Activated T-cell treated with anti-CD3 and anti-CD28 coated beads, Interleukin-2, amount 50 U/mL, for 48 hours (primary cell): ENCODE data around the gene C21orf91.

ENCODE experiments used
- DNase-seq, 2 experiments: peaks; one replicate each; pipeline ENCODE4 v3.0.0-alpha.2; 2020

Gene C21orf91

DNA sequence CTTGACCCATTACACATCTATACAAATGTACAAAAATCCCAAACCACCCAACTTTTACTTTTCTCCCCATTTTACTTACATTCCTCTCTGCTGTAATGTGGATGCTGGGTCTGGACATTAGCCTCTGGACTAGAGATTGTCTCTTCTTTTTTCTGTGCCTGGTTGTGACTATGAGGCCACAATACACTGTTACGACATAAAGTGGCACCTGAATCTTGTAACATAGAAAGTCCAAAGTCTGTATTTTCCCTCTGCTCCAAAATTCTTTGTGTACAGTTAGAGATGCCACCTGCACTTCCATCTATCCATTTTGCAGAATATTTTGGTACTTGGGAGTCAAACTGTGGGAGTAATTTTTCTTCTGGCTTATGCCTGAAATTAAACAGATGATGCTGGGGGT, 22.7 kb downstream of the C21orf91 start:
- DNase-seq = no peak

DNA sequence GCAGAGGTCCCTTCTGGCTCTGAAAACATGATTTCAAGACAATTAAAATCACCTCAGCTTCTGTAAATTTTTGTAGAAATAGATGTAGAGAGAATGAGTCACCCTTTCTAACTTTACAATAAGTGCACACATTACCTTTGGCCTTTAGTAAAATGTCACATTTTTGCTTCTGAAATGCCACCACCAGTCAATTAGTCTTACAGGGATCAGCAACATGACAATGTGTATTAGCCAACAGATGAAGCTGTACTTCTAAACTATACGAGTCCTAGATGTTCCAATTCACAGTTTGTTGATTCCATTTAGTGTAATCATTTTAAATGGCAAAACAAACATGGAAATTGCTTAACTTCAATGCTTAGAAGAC, 23.1 kb downstream of the C21orf91 start:
- no peak for DNase-seq

DNA sequence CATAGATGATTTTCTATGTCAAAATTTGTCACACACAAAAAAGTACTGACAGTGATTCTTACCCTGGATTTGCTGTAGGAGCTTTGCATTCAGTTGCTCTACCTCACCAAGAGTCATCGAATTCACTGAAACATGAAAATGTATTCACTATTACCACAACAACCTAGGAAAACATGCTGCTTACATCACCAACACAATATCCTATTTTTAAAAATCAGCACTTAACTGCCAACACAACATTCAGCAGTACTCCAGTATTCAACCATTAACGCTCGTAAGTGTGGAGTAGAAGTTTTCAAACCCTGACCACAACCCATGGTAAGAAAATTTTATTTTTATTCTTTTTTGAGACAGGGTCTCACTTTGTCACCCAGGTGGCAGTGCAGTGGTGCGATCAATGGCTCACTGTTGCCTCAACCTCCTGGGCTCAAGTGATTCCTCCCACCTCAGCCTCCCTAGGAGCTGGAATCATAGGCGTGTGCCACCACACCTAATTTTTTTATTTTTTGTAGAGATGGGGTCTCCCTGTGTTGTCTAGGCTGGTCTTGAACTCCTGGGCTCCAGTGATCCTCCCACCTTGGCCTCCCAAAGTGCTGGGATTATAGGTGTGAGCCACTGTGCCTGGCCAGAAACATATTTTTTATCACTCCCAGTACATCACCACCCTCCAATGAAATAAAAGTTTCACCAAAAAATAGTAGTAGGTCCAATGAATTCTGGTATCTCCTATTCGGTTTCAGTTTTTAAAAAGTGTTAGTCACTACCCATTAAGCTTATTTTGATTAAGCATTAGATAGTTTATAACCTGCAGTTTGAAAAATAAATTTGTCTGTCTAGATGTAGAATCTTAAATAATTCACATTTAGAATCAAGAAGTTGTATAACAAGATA, 23.8 kb downstream of the C21orf91 start:
- DNase-seq = no peak

DNA sequence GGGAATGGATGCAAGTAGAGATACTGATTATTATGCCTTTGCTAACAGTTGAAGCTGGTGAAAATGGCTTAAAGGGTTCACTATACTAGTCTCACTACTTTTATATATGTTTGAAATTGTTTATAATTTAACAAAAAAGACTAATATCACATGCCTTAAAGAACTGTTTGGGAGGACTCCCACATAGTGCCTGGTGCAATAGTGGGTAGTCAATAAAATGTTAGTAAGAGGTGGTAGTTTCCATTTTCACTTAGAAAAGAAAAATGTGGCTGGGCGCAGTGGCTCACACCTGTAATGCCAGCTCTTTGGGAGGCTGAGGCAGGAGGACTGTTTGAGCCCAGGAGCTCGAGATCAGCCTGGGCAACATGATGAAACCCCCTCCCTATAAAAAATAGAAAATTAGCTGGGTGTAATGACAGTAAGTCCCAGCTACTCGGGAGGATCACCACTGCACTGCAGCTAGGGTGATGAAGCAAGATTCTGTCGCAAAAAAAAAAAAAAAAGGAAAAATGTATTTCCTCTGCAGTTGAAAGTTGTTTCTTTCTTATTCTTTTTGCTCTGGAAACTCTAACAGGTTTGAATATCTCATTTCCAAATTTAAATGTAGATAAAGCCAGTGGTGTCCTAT, 24.5 kb downstream of the C21orf91 start:
- DNase-seq = no peak

DNA sequence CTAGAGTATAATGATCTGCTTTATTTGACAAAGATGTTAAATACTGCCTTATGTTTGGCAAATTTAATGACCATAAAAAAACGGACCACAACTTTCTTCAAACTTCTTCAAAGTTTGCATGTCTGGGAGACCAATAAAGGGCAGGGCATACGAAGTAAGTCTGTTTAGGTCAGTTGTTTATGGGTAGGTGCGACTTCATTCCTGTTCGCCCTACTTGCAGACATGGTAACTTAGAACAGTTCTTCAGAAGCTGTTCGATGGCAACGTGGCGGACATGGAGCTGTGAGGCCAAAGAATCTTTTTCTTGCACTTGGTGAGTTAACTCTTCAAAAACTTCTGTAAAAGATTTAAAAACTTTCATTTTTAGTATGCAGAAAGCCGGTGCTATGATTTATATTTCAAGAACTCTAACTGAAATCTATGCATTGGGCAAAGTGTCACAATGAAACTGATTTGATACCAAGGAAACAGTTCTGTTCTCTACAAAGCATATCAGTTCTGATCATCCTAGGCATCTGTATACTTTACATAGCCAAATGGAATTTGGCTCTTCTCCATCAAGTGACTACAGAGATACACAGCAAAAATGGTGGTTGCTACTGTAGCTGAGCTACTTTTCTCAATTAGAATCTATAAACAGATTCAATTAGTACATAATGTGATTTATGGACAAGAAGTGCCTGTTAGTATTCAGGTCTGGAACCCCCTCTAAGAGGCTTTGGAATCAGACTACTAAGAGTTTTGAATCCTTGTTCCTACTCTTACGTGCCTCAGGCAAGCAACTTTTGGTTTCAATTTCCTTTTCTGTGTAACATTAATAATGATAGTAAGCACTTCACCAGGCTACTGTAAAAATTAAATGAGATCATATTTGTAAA, 25.7 kb downstream of the C21orf91 start:
- no peak for DNase-seq

DNA sequence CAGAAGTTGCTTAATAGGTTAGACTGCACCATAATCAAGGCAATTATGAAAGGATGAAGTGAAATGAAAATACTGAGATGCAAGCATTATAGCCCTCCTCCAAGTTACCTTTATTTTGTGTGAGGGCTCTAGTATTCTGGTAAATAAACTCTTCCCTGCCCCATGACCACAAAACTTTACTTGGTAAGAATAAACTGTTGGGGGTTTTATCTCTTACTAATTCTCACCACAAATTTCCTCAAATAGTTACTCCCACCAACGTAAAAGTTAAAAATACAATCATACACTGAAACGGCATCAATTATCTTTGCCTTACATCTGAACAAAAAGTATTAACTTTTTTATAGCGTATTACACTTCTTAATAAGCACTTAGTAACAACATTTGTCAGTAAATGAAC, 29.5 kb downstream of the C21orf91 start:
- no peak for DNase-seq

DNA sequence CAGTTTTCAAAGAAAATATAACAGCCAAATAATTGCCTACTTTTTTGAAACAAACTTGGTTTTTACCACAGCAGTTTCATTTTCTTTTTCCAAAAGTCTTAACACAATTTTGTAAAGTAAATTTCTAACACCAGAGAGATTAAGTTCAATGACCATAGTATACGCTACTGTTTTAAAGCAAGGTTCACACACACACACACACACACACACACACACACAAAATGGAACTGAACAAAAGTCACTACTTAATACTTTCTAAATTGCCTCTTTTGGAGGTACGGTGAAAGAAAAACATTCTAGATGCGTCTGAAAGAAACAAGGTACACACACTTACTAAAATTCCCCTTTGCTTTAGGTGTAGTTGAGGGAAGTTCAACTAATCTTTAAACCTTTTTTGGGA, 30.1 kb downstream of the C21orf91 start:
- DNase-seq = no peak

DNA sequence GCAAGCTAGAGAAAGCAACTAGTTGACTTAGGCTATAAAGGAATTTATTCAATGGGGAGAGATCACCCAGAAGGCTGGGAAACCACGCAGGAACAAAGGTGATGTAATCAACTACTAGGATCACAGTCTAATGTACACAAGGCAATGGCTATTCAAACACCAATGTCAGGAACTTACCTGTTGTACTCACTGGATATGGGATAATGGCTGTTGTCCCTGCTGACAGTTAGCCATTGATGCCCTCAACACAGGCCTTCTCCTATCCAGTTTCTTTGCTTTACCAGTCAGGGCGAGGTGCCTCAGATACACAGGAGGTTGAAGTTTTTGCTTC, 32.3 kb downstream of the C21orf91 start:
- DNase-seq = no peak

DNA sequence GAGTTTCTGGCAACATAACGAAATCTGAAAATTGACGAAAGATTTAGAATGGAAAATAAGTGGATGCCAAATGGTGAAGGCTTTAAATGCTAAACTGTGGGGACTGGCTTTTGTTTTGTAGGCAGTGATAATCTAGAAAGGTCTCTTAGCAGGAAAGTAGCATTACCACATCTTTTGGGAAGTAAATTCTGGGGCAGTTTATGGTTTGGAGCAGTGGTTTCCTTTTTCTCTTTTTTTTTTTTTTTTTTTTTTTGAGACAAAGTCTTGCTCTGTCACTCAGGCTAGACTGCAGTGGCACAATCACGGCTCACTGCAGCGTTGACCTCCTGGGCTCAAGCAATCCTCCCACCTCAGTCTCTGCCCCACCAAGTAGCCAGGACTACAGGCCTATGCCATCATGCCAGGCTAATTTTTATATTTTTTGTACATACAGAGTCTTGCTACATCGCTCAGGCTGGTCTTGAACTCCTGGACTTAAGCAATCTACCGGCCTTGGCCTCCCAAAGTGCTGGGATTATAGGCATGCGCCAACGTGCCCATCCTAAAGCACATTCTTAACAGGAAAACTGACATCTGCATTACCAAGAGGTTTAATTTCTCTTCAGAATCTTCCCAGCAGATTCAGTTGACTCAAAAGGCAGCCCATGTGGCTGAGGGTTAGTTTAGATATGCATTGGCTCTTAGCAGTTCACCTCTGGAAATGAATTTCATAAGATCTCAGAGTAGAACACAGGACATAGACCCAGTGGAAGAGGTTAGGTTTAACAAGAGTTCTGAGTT, 32.9 kb downstream of the C21orf91 start:
- DNase-seq = no peak

DNA sequence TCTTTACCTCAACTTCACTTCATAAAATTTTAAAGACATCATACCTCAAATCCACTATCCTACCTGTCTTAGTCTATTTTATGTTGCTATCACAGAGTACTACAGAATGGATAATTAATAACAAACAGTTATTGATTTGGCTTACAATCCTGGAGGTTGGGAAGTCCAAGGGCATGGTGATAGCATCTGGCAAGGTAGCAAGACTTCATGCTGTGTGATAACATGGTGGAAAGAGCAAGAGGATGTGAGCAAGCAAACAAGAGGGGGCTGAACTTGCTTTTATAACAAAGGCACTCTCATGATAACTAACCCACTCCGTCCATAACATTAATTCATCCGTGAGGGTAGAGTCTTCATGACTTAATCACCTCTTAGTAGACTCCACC, 33.8 kb downstream of the C21orf91 start:
- no peak for DNase-seq

DNA sequence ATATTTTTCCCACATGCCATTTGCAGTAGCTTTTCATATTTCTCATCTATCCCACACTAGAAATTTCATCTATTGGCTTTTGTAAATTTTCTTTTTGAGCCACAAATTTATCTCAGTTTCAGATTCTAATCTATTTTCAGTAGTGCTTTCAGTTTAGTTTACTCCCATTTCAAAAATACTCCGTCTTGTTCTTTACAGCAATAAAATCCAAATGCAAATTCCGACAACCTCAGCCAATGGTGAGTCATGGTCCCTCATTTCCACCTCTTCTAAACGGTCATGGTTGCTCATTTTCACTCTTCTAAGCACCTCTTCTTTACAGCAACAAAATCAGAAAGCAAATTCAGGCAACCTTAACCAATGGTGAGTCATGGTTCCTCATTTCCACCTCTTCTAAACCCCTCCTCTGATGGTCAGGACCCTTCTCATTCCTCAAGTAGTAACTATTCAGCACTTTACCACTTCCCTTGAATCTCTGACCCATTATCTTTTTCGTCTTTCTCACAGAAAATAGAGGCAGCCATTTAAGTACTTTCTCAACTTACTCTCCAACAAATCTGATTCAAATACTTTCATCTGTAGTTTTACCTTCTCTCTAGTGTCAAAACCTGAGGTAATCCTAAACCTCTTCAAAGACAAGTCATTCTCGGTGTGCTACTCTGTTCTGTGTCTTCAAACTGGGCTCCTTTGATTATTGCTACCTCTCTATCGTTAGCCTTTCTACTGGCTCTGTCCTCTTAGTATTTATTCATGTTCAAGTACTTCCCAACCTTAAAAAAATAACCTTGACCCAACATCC, 34.4 kb downstream of the C21orf91 start:
- DNase-seq = peak in 1 of 2 experiments; percentile 38

DNA sequence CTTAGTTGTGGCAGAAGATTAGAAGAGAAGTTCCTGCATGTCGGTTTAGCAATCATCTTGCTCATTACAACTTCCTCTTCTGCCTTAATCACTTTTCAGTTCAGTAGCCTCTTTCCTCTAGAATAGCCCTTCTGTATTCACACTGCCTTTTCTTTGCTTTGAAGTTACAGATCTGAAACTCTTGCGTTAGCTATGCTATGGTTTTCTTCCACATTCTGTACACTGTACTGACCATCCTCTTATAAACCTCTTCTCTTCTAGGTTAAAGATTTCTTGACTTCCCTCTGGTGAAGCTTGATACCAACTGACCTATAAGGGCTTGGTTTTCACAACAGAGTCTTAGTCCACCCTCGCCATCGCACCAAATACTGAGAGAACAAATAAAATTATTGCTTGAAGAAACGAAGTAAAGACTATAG, 35.0 kb downstream of the C21orf91 start:
- DNase-seq = no peak

DNA sequence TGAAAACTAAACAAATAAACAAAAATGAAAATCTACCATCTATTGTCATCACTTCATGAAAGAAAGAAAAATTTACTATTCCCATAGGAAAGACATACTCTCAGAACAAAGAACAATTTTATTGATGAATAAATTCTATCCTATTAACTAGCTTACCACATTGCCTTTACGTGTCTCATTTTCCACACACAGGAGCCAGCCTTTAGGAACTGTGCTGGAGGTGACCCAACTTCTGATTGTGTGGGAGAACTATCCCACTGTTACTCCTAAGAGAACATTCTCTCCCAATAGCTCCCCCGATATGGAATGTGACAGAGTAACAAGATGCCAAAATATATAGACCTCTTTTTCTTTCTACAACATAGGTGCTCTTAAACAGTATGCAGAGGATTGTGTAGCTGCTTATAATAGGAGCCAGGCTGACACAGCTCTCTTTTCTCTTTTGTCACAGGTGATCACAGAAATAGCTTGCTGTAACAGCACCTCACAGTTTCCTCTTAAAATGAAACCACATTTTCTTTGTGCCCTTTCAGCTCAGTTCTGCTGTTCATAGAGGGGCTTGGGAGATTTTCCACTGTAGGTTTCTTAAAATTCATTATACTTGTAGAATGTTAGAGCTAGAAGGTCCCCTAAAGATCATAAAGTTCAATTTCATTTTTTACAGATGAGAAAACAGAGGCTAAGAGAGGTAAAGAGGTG, 35.5 kb downstream of the C21orf91 start:
- no peak for DNase-seq

DNA sequence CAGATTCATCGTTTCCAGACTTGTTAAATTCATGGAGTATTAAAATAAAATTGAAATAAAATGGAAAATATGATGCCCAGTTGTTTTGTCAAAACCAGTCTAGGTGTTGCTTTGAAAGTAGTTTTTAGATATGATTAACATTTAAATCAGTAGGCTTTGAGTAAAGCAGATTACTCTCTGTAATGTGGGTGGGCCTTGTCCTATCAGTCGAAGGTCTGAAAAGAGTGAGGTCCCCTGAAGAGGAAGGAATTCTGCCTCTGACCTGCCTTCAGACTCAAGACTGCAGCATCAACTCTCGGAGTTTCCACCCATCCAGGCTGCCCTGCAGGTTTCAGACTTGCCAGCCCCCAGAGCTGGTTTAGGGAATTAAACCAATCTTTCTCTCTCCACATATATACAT, 36.2 kb downstream of the C21orf91 start:
- DNase-seq = no peak

DNA sequence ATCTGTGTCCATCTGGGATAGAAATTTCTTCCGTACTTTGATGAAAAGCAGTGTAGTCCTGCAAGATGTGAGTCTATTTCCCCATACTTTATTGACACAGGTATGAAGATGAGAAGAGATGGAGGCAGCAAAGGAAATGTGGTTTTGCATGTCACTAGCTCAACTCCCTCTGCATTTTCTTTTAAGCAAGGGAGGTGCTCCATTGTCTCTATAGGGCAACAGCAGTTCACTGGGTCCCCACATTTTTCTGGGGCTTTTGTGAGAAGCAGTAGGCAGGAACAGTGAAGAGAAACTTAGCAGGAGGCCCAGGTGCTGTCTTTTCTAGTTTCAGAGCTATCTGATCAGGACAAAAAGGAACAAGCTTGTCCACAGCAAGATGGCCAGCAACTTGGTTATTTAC, 37.1 kb downstream of the C21orf91 start:
- no peak for DNase-seq

DNA sequence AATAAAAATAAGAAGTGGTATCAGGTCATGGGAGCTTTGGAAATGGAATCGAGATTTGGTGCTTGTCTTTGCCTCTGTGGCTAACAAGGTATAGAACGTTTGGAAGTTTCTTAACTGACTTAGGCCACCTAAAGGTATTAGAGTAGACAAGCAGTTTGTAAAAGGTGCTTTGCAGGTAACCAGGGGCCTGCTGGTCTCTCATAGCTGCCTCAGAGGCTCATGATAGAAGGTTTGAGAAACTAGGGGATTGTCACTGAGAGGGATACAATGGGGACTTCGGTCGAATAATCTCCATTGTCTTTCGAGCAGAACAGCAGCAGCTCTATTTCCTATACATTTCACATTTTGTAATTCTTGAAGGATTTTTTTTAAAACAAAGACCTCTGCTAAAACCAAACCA, 37.6 kb downstream of the C21orf91 start:
- DNase-seq = no peak

DNA sequence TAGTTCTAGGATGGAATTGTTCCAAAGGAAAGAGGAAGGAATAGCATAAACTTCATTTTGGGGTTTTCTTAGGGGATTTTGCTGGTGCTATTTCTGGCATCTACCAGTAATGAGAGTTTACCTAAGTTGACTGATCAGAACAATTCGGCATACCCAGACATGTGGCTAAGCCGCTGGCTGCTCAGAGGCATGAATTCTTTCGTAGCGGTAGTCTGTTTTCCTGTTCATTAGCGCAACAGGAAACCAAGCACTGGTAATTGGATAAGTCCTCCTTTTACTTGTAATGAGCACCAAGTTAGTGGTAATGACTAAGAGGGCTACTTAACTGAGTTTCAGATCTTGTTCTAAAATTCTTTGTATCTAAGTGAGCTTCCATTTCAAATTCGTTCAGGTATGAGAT, 38.6 kb downstream of the C21orf91 start:
- peak in 1 of 2 experiments; percentile 35 for DNase-seq

DNA sequence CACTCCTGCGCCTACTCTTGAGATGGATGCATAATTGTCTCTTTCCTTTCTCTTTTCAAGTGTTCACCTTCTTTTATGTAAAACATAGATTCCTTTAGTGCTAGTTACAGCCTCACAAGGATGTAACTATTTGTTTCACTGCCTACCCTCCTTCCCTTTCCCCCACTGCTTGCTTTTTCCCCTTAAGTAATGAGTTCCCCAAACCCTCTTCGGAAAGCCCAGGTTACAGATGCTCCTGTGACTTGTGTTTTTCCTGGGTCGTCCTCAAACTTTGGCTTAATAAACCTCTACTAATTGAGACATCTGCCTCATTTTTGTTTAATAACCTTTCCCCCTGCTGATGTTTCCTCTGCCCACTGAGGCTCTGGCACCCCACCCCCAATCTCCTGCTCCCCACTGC, 39.2 kb downstream of the C21orf91 start:
- no peak for DNase-seq

DNA sequence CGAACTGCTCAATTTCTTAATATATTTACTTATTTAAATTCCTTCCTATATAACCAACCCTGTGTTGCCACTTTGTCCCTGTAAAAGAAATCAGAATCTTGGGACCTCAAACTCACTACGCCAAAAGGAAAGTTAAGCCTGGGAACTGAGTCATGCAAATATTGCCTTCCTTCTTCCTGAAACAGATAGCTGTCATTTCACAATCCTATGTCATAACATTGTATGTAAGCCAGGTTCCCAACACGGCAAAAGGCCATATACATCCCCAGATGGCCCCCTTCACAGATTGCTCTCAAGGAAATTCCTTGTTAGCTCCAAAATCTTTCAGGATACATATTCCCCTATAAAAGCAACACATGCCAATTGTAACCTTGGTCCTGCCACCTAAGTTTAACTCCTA, 39.7 kb downstream of the C21orf91 start:
- no peak for DNase-seq

DNA sequence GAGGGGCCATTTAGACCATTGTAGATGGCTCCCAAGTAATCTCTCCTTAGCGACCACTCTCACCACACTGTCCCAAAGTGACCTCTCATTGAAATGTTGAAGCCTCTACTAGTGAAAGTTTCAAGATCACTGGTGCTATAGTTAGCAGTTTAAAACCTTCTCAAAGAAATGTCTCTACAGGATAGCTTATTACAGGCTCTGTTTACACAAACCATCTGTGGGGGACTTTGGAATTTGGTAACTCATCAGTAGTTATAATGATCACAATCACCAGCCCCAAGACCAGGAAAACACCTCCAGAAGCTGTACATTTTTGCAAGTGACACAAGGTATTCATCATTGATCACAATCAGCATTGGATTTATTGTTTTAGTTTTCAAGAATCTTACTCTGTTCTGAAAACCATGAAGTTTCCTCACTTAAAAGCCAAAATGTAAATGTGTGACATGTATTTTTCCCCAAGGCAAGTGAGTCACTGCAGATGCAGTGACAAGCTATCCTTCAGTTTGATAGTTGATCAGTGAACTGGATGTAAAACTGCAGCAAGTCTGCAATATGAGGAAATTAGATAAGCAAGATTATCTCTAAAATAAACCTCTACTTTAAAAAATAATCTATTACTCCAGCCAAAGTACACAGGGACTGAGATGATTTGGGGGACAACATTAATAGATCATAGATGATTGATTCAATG, 41.9 kb downstream of the C21orf91 start:
- no peak for DNase-seq
